ENCODE data around the gene ATXN7. TPM values are rescaled to one million over a fixed set of nuclear protein-coding genes. Genes with fewer than 3 reads are reported as not detected.

The ATXN7 gene
- total and polyA plus RNA-seq, 2 of the 4 experiments (the other 2 are of a cell fraction), result 8.6 to 13.6 TPM

GRCh38 chr3:63817225-63817624 lies 46.4 kb upstream of the ATXN7 start:
- Histone ChIP-seq H3K9ac (ENCODE audit: low read depth, low read length) (no peak overlapping the region), H2AFZ (replicated peaks; ENCODE audit: low read length, poor library complexity) (no peak overlapping the region), H3K18ac (ENCODE audit: low read depth, low read length) (no peak overlapping the region), H2BK20ac (ENCODE audit: low read depth, low read length) (no peak overlapping the region), H3K79me1 (ENCODE audit: low read depth in 1 of 2, low read length in 2 of 2) (no peaks in the 10 kb centered on the region), H4K20me1 (ENCODE audit: insufficient read depth, low read length) (no peaks in the 10 kb centered on the region), H3K4me2 (ENCODE audit: low read depth, low read length) (no peak overlapping the region), H3K36me3 (ENCODE audit: control insufficient read depth, insufficient read depth, low read length) (no peaks in the 10 kb centered on the region), H2BK5ac (ENCODE audit: low read depth, low read length, poor library complexity, severe bottlenecking) (no peak overlapping the region), H4K8ac (ENCODE audit: low read depth in 2 of 2, low read length in 2 of 2) (no peak overlapping the region), H2AK5ac (ENCODE audit: low read depth, low read length) (no peak overlapping the region), H3K9me3 (ENCODE audit: control insufficient read depth, insufficient read depth, low read length) (no peaks in the 10 kb centered on the region), H2BK15ac (ENCODE audit: low read depth, low read length) (no peak overlapping the region), H3K4ac (ENCODE audit: low read depth, low read length) (no peak overlapping the region), H3K9me1 (ENCODE audit: insufficient read depth, low read length) (no peaks in the 10 kb centered on the region), H4K91ac (ENCODE audit: insufficient read depth, low read depth, low read length) (no peak overlapping the region), H4K5ac (ENCODE audit: low read depth, low read length) (no peak overlapping the region), H3K23ac (ENCODE audit: low read depth, low read length) (no peak overlapping the region), H2BK120ac (ENCODE audit: low read depth, low read length) (no peak overlapping the region), H2AK9ac (replicated peaks; ENCODE audit: low read depth, low read length, poor library complexity) (no peak overlapping the region), H3K14ac (replicated peaks; ENCODE audit: low read depth, low read length) (no peak overlapping the region), H3K27ac (ENCODE audit: insufficient read depth, low read length) (no peak overlapping the region), H3K27me3 (ENCODE audit: control insufficient read depth, insufficient read depth, low read length) (no peaks in the 10 kb centered on the region), H3K56ac (ENCODE audit: extremely low read depth, insufficient read depth, low read length) (no peak overlapping the region), H3K4me1 (ENCODE audit: control insufficient read depth, insufficient read depth, low read length) (no peaks in the 10 kb centered on the region), H3K4me3 (ENCODE audit: insufficient read depth, low read depth, low read length) (no peak overlapping the region)
- ChIA-PET POLR2A (ENCODE audit: unreplicated experiment) (no interaction called here), CTCF (interaction anchor here (0.5 to 5.7 kb wide), 4 partner anchors 9 to 1481 kb away, joined by 3 to 52 read pairs (median 3); no protein-coding TSS in a partner anchor)
- in situ Hi-C loops (cut with MboI; ENCODE audit: low sequenced_read_pairs), result loop anchor here (5.0 to 25.0 kb wide), 2 partner anchors 465 to 1205 kb away; no protein-coding TSS in a partner anchor
- ATAC-seq (ENCODE audit: low read depth), result no peak
- DNase-seq, result no peak
- dilution Hi-C loops (cut with HindIII; ENCODE audit: low sequenced_read_pairs, unreplicated experiment), result no loop called here
- WGBS, 2 experiments (ENCODE audit: extremely low coverage in 2 of 2, insufficient read length in 1 of 2), result no CpG with 5 or more reads among the region's 5 CpGs
- BruUV-seq (replicated peaks), result no TSS peak
- no peak for TF ChIP-seq USF2 (IDR thresholded peaks at IDR 0.05; ENCODE audit: low read depth, low read length)
- no peak for TF ChIP-seq CTCF (conservative IDR thresholded peaks at IDR 0.05; ENCODE audit: low read depth, low read length)
- no peak for TF ChIP-seq MXI1 (IDR thresholded peaks at IDR 0.05; ENCODE audit: borderline replicate concordance, low read depth, low read length)
- TF ChIP-seq CEBPB (IDR thresholded peaks at IDR 0.05; ENCODE audit: low read depth, low read length), result no peak
- no peak for TF ChIP-seq MAFK (IDR thresholded peaks at IDR 0.05; ENCODE audit: low read depth, low read length)
- no peak for TF ChIP-seq FOS (IDR thresholded peaks at IDR 0.05; ENCODE audit: low read depth, low read length)
- TF ChIP-seq SMC3 (IDR thresholded peaks at IDR 0.05; ENCODE audit: low read depth, low read length), result no peak
- TF ChIP-seq POLR2A (IDR thresholded peaks at IDR 0.05; ENCODE audit: low read depth, low read length), result no peak
- no peak for TF ChIP-seq NFE2L2 (IDR thresholded peaks at IDR 0.05; ENCODE audit: low read depth, low read length)
- no peak for TF ChIP-seq RAD21 (IDR thresholded peaks at IDR 0.05; ENCODE audit: low read length)
- no peak for TF ChIP-seq RFX5 (IDR thresholded peaks at IDR 0.05; ENCODE audit: low read depth, low read length)
- no peak for TF ChIP-seq BHLHE40 (IDR thresholded peaks at IDR 0.05; ENCODE audit: low read depth, low read length)
- no peak for TF ChIP-seq RCOR1 (IDR thresholded peaks at IDR 0.05; ENCODE audit: insufficient replicate concordance, low read length)
- TF ChIP-seq MAZ (IDR thresholded peaks at IDR 0.05; ENCODE audit: borderline replicate concordance, low read depth, low read length), result no peak
- TF ChIP-seq ELK1 (IDR thresholded peaks at IDR 0.05; ENCODE audit: borderline replicate concordance, low read depth, low read length), result no peak
- intact Hi-C loops (cut with micrococcal nuclease), result no loop called here
